GM19463 (cell line): Measurements from ENCODE around the gene MKNK2.
"Not testable (repeated sequence)": the region's sequence is repeated elsewhere in the genome, so short reads cannot be mapped to it uniquely, and the experiment has no call there.

Source experiments
- ATAC-seq: cut with Tn5 transposase; IDR thresholded peaks from one replicate; pipeline ENCODE4 v1.9.1; 2021; ENCODE audit warnings: mild to moderate bottlenecking, moderate library complexity; ENCODE audit not compliant: unreplicated experiment

Gene MKNK2

GRCh38 chr19:2044709-2045500 is 6.1 kb downstream of the MKNK2 start:
- ATAC-seq, result no peak

GRCh38 chr19:2043961-2044708 is 6.9 kb downstream of the MKNK2 start:
- no peak for ATAC-seq

- no peak for ATAC-seq
Measured at GRCh38 chr19:2043251-2043641, 7.8 kb downstream of the MKNK2 start.

GRCh38 chr19:2042485-2043250 is 8.4 kb downstream of the MKNK2 start:
- no peak for ATAC-seq

- peak; percentile 76 for ATAC-seq
Measured at GRCh38 chr19:2041683-2042484, 9.2 kb downstream of the MKNK2 start.

GRCh38 chr19:2041433-2041682 is 9.7 kb downstream of the MKNK2 start:
- ATAC-seq, result no peak

GRCh38 chr19:2040647-2041432 is 10.2 kb downstream of the MKNK2 start:
- ATAC-seq, result no peak

GRCh38 chr19:2039959-2040646 is 10.9 kb downstream of the MKNK2 start:
- no peak for ATAC-seq

- ATAC-seq, result no peak
Measured at GRCh38 chr19:2039089-2039958, 11.7 kb downstream of the MKNK2 start.

- no peak for ATAC-seq
Measured at GRCh38 chr19:2038284-2039088, 12.6 kb downstream of the MKNK2 start.

GRCh38 chr19:2037651-2038255 is 13.3 kb downstream of the MKNK2 start:
- no peak for ATAC-seq

- ATAC-seq, result no peak
Measured at GRCh38 chr19:2036424-2036823, 14.6 kb downstream of the MKNK2 start.

- ATAC-seq, result no peak
Measured at GRCh38 chr19:2035590-2035991, 15.5 kb downstream of the MKNK2 start.

- ATAC-seq, result no peak
Measured at GRCh38 chr19:2034729-2035589, 16.1 kb downstream of the MKNK2 start.

GRCh38 chr19:2034253-2034652 is 16.8 kb downstream of the MKNK2 start:
- ATAC-seq, result not testable (repeated sequence)

GRCh38 chr19:2033825-2034159 is 17.3 kb downstream of the MKNK2 start:
- ATAC-seq, result no peak
